GM19328 (cell line): ENCODE data around the gene ERVV-1.
"Not testable (repeated sequence)": the region's sequence is repeated elsewhere in the genome, so short reads cannot be mapped to it uniquely, and the experiment has no call there.

ENCODE experiments used
- ATAC-seq: cut with Tn5 transposase; IDR thresholded peaks from one replicate; pipeline ENCODE4 v1.9.1; 2021; ENCODE audit warnings: mild to moderate bottlenecking, moderate library complexity; ENCODE audit not compliant: unreplicated experiment

ERVV-1 gene, protein sequence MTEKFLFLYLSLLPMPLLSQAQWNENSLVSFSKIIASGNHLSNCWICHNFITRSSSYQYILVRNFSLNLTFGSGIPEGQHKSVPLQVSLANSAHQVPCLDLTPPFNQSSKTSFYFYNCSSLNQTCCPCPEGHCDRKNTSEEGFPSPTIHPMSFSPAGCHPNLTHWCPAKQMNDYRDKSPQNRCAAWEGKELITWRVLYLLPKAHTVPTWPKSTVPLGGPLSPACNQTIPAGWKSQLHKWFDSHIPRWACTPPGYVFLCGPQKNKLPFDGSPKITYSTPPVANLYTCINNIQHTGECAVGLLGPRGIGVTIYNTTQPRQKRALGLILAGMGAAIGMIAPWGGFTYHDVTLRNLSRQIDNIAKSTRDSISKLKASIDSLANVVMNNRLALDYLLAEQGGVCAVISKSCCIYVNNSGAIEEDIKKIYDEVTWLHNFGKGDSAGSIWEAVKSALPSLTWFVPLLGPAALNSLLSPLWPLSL

DNA sequence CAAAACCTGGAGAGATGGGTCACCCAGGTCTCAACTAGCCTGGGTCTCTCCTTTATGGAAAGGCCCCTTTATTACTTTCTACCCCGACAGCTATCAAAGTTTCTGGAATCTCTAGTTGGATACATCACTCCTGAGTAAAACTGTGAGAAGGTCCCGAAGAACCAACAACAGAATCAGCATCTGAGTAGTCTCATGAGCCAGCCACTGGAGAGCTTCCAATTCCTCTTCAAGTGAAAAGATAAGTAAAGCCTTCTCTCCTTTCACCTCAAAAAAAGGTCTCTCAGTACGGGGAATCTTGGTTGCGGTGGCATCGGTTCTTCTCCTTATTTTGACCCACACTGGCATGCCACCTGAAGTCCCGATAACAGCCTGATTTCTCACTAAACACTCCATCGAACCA is at the start of gene ERVV-1:
ERVV-1 (plus strand) TSS at position 301 of the 400 bp plus-strand sequence. CDS start 170 bp downstream, outside the sequence.
- no peak for ATAC-seq

DNA sequence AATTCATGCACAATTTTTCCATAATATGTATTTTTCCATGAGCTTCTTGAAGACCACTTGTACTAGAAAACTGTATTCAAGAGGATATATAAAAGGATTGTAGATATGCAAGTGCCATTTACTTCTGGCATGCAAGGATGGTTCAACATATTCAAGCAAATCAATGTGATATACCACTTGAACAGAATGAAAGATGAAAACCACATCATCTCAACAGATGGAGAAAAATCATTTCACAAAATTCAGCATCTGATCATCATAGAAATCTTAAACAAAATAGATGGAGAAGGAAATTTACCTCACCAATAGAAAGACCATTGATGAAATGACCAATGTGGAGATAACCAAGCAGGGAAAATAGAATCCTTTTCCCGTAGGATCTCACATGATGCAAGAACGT is 45.9 kb upstream of the ERVV-1 start:
- no peak for ATAC-seq

DNA sequence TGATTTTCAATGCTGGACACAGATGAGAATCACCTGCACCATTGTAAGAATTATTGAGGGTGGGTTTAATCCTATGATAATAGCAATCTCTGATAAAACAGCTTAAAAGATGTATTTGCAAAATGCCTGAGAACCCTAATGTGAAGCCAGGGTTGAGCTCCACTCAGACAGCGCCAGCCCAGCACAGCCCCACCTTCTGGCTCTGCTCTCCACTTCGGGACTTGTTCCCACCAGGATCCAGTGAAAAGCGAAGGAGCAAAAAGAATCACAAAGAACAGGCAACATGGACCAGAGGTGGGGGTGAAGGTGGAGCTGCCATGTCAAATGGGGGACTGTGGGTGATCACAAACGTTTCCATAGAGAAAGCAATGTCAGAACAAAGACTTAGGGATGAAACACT is 32.4 kb upstream of the ERVV-1 start:
- ATAC-seq, result no peak

DNA sequence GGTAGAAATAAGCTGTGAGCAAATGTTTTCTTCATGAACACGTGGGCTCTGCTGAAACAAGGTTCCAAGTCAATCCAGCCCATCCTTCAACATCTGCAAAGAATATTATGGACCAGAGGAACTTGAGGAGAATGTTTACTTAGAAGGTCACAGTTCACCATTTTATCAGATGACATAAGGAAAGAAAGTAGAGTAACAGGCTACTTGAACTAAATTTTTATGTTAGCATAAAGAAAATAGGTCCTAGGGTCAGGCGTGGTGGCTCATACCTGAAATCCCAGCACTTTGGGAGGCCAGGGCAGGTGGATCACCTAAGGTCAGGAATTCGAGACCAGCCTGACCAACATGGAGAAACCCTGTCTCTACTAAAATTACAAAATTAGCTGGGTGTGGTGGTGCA is 30.6 kb upstream of the ERVV-1 start:
- ATAC-seq, result not testable (repeated sequence)

DNA sequence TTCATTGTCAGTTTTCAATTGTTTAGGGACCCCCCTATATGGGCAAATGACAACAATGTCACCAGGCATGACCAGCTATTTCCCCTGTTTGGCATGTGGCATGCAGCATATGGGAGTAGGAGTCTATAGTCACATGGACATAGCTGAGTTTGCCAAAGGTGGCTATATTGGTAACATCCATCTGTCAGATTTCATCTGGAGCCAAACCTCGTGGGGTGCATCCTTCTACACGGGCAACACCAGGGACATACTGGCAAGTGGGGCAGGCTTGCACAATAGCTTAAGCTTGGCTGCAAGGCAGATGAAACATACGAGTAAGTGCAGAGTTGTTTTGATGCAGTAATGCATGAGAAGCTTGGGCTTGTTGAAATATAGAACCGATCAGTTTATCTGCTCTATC is 26.5 kb upstream of the ERVV-1 start:
- ATAC-seq, result no peak

DNA sequence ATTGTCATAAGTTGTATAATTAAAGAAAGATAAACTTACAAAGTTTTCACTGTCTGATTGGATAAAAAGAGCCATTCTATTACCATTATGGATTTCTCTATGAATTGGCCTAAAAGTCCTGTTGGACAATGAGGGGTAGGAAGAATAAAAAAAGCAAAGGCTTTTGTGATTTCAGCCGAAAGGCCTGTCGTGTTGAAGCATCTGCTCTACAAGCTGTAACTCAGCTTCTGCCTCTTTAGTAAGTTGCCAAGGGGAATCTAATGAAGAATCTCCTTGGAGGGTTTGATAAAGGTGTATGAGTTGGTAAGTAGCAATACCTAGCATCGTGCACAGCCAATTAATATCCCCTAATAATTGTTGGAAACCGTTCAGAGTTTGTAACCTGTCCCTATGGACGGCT is 25.2 kb upstream of the ERVV-1 start:
- ATAC-seq, result no peak

DNA sequence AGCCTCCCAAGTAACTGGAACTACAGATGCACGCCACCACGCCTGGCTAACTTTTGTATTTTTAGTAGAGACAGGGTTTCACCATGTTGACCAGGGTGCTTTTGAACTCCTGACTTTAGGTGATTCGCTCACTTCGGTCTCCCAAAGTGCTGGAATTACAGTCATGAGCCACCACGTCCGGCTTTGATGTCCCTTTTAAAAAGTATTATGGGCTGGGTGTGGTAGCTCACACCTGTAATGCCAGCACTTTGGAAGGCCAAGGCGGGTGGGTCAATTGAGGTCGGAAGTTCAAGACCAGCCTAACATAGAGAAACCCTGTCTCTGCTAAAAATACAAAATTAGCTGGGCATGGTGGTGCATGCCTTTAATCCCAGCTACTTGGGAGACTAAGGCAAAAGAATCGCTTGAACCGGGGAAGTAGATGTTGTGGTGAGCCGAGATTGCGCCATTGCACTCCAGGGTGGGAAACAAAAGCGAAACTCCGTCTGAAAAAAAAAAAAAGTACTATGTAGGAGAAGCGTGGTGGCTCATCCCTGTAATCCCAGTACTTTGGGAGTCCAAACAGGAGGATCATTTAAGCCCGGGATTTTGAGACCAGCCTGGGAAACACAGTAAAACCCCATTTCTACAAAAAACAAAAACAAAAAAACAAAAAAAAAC is 22.8 kb upstream of the ERVV-1 start:
- ATAC-seq, result no peak

DNA sequence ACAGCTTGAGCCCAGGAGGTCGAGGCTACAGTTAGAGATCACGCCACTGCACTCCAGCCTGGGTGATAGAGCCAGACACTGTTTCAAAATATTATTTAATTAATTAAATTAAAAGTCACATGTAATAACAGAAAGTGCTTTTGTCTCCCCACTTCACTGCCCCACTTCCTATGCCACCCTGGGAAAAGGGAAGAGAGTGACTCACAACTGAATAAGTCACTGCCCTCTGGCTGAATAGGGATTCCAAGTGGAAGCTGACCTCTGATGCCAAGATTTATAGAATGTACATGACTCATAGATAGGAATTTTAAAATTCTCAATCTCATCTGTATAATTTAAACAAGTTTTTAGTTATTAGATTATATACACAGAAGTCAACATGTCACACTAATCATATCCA is 22.2 kb upstream of the ERVV-1 start:
- no peak for ATAC-seq

DNA sequence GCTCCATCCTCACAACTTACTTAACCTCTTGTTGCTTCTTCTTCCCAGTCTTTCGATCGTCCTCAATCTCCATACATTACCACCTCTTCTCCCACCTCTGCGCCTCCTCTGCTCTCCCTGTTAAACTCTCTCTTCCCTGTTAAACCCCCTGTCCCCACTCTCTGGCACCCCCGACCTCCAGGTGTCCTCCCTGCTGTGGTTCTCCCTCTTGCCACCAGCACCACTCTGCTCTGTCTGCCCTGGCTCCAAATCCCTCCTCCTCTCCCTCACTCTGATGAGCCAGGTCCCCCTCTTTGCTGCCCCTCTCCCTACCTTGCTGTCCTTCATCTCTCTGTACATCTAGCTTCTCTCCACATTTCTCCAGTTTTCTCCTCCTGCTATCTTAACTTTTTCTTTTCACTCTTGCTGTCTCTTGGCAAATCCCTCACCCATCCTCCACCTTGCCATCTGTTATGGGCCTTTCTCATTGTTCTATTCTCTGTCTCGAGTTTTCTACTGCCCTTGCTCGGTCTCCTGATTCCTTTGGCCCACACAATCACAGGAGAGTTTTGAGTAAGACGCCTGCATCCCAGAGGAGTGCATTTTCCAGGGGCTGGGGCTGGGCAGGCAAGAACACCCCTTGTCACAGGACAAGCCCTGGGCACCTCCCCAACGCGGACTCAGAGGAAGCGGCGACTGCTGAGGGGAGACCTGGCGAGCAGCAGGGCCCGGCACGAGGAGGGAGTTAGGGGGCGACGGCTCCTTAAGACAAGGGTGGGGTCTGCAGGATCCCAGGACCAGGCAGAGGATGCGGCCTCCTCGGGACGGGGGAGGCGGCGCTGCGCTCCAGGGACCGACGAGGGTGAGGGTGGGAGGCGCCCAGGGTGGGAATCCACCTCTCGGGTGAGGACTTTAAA is 21.4 kb upstream of the ERVV-1 start:
- no peak for ATAC-seq

DNA sequence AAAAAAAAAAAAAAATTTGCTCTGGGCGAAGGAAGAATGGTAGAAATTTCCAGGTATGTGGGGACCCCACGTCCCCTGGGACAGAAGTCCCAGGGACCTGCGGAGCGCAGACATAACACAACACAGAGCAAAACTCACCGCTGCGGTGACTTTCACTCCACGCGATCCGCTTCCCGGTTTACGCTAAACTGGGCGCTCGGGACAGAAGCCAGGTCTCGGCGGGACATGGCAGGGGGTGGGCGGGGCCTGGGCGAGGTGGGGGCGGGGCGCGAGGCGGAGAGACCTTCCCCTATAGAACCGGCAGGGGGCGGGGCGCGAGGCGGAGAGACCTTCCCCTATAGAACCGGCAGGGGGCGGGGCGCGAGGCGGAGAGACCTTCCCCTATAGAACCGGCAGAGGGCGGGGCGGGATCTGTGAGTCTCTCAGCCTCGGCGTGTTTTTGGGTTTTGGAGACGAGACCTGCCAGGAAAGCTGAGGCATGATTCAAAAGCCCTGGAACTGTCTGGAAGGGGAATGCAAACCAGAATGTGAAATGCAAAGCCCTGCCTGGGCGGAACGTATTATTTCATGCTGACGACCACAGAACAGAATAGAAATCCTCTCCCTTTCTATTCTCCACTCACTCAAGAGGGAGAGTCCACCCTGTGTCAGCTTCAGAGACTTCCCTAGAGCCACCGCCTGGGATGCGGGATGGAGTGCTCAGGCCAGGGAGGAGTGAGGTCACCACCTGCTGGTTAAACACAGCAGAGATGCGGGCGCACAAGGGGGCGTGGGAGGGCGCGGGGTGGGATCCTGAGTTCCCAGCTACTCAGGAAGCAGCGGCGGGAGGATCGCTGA is 20.2 kb upstream of the ERVV-1 start:
- no peak for ATAC-seq

DNA sequence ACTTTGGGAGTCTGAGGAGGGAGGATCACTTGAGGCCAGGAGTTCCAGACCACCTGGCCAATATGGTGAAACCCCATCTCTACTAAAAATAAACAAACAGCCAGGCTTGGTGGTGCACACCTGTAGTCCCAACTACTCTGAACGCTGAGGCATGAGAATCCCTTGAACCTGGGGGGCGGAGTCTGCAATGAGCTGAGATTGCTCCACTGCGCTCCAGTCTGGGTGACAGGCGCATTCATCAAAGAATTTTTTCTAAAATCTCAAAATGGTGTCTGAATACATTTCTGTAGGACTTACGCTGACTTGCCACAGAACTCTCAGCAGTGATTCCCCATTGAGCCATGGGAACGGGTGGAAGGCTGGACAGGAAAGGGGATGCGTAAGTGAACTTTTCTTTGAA is 18.0 kb upstream of the ERVV-1 start:
- ATAC-seq, result no peak

DNA sequence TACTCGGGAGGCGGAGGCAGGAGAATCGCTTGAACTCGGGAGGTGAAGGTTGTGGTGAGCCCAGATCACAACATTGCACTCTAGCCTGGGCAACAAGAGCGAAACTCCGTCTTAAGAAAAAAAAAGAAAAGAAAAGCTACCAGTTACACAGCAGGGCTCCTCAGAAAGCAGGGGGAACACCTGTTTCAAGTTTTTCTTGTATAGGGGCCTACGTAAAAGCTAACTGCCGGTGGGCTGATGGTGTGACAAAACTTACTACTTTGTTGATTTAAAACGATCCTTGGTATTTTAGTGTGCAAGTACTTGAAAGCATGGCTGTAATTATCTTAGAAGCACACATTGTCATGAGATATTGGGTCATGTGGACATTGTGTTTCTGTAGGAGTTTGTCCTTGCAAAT is 15.7 kb upstream of the ERVV-1 start:
- no peak for ATAC-seq

DNA sequence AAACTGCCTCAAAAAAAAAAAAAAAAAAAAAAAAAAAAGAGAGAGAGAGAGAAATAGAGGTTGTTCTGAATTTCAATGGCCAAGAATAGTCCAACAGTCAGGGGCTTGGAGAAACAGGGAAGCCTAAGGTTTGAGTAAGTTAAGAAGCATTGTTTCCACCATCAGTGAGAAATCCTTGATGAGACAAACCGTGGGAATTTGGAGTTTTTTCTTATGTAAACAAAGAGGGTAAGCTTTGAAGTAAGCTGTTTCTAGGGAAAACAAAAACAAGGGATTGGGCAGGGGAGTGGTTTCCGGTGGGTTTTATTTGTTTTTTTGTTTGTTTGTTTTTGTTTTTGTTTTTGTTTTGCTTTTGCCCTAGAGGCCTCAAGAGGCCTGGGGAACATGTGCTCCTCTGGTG is 11.2 kb upstream of the ERVV-1 start:
- ATAC-seq, result no peak

DNA sequence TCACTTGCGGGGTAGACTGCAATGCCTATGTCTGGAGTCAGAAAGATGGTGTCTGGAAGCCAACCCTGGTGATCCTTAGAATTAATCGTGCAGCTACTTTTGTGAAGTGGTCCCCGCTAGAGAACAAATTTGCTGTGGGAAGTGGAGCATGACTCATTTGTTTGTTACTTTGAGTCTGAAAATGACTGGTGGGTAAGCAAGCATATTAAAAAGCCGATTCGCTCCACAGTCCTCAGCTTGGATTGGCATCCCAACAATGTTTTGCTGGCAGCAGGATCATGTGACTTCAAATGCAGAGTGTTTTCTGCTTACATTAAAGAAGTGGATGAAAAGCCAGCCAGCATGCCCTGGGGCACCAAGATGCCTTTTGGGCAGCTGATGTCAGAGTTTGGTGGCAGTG is 9.5 kb upstream of the ERVV-1 start:
- ATAC-seq, result no peak

DNA sequence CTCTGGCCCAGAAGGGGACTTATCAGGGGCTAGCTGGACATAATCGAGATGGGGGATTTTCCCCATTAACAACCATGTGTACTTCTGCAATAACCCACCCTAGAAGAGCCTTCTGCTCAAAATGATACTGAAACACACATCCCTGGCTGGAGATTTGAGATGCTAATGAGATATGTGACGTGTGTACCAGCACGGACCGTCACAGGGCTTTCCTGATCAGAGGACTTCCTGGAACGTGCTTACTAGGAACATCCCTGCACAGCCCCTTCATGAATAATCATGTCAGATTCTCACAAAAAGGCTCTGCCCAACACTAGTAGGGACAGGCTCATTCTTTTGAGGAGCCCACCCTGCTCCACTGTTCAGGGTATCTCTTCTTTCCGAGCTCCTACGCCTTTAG is 6.5 kb upstream of the ERVV-1 start:
- ATAC-seq, result no peak

DNA sequence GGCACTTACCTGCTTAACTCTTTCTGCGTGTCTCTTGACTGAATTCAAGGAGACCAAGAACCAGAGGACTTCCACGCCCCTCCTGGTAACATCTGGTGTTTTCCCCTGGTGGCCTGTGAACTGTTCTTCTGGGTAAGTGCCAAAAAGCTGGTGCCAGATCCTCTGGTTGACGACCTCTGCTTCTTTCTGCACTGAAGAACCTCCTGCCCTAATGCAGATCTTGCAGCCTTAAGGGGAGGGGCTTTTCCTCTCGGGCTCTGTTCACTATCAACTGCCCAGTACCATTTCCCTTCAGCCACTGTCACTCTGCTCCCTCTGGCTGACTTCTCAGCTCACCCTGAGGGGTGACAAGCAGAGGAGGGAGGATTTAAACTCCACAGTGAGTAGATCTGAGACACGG is 6.1 kb upstream of the ERVV-1 start:
- ATAC-seq, result no peak

DNA sequence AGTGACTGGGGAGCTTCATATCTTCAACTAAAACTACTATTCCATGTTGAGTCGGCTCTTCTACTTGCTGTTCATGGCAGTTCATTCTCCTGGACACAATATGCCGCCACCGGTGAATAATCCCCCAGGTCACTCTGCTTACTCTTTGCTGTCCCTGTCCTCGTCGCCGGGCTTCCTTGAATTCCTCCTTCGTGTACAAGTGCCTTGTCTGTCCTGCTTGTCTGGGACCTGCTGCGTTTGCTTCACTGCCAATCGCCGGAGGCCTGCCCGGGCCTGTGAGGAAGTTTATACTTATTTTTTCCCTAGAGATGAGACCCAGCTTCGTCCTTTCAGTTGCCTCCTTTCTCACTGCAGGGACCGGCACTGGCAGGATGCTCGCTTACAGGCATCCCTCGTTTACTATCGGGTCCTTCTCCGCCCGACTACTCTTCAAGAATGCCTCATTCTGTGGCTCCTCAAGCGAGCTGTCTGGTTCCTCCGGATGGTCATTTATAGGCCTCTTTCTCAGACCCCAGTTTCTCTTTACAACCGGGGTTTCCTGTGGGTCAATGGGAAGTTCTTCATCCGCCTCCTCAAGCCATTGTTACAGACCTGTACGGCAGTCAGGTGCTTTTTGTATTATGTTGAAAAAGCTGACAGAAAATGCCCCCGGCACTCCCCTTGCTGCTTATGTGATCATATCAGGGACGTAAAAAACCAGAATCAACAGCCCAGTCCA is 5.5 kb upstream of the ERVV-1 start:
- ATAC-seq, result no peak

DNA sequence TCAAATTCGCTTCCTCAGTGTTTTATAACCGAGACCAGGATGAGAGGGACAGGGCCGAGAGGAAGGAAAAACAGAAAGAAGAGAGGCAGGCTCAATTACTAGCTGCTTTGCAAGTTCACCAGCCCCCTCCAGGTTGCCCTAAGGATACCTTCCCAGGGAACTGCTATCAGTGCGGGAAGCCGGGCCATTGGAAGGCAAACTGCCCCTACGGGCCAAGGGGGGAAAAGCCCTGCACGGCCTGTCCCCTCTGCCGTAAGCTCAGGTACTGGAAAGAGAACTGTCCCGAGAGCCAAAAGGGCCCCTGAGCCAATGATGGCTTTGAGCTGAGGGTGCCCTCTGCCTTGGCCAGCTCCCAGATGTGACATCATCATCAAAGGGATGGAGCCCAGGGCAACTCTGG is 3.2 kb upstream of the ERVV-1 start:
- no peak for ATAC-seq

DNA sequence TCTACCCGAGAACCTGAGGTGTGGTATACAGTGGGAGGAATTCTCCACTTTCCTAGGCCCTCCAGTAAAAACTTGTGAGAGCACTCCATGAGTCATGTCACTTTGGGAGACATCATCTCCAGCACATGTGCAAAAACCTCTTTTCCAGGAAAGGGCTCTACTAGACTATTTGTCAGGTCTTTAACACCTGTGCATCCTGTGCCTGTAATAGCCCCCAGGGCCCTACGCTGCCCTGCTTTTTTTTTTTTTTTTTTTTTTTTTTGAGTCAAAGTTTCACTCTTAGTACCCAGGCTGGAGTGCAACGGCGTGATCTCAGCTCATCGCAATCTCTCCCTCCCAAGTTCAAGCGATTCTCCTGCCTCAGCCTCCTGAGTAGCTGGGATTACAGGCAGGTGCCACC is 1.7 kb upstream of the ERVV-1 start:
- no peak for ATAC-seq

DNA sequence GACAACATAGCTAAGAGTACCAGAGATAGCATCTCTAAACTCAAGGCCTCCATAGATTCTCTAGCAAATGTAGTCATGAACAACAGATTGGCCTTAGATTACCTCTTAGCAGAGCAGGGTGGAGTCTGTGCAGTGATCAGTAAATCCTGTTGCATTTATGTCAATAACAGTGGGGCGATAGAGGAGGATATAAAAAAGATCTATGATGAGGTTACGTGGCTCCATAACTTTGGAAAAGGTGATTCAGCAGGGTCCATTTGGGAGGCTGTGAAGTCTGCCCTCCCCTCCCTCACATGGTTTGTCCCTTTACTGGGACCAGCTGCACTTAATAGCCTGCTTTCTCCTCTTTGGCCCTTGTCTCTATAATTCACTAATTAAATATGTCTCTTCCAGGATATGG is 1.4 kb downstream of the ERVV-1 start:
- no peak for ATAC-seq
